Osteocyte (in vitro differentiated cells): Measurements from ENCODE around the gene ROM1. TPM values are rescaled to one million over a fixed set of nuclear protein-coding genes. Genes with fewer than 3 reads are reported as not detected.
A peak's percentile ranks its signal among the peaks of the same experiment; 100 is the strongest.

ENCODE experiments used
- DNase-seq: peaks from one replicate; pipeline ENCODE4 v3.0.0; 2021; ENCODE audit warnings: mixed read lengths; ENCODE audit not compliant: unreplicated experiment; ENCODE audit errors: extremely low spot score
- H3K27ac Mint-ChIP-seq: one replicate; pipeline ENCODE4 v1.8.0; 2021; ENCODE audit warnings: mild to moderate bottlenecking, mixed read lengths; ENCODE audit not compliant: unreplicated experiment
- H3K27me3 Mint-ChIP-seq: one replicate; pipeline ENCODE4 v1.8.0; 2021; ENCODE audit warnings: mixed read lengths; ENCODE audit not compliant: unreplicated experiment
- H3K36me3 Mint-ChIP-seq: one replicate; pipeline ENCODE4 v1.8.0; 2021; ENCODE audit warnings: mixed read lengths; ENCODE audit not compliant: unreplicated experiment
- H3K4me1 Mint-ChIP-seq: one replicate; pipeline ENCODE4 v1.8.0; 2021; ENCODE audit warnings: mixed read lengths; ENCODE audit not compliant: unreplicated experiment
- H3K4me3 Mint-ChIP-seq: one replicate; pipeline ENCODE4 v1.8.0; 2021; ENCODE audit warnings: mild to moderate bottlenecking, moderate library complexity, mixed read lengths; ENCODE audit not compliant: unreplicated experiment
- H3K9me3 Mint-ChIP-seq: one replicate; pipeline ENCODE4 v1.8.0; 2021; ENCODE audit warnings: mixed read lengths; ENCODE audit not compliant: unreplicated experiment
- total RNA-seq: library from RNA; stranded (reverse); gene quantifications from 2 replicates; pipeline ENCODE4 v1.2.1, GENCODE V29; 2021
- TF ChIP-seq, protein P1 (sequence below): fragments of 200-600 bp; sonication (generic); IDR thresholded peaks from 2 replicates; pipeline ENCODE4 v1.5.0; 2021; ENCODE audit warnings: antibody characterized with exemption, mild to moderate bottlenecking, moderate library complexity

ROM1 gene
- total RNA-seq, 1 donor from 2014 or later = 4.4 TPM

DNA sequence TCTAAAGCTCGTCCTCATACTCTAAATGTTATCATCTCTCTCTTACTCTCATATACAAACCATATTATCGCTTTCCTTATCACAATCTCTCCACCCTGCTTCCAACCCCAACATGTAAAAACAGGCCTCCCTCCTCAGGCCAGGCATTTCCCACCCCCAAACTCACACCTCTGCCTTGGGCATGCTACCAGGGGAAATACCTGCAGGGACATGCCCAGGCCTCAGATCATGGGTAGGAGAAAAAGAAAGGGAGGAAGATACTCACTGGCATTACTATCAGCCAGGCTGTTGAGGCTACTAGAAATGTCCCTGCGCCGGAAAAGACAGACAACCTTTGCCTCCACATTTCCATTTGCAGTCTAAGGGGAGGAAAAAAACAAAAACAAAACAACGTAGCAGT is 13.2 kb upstream of the ROM1 start:
- TF ChIP-seq, protein P1, sequence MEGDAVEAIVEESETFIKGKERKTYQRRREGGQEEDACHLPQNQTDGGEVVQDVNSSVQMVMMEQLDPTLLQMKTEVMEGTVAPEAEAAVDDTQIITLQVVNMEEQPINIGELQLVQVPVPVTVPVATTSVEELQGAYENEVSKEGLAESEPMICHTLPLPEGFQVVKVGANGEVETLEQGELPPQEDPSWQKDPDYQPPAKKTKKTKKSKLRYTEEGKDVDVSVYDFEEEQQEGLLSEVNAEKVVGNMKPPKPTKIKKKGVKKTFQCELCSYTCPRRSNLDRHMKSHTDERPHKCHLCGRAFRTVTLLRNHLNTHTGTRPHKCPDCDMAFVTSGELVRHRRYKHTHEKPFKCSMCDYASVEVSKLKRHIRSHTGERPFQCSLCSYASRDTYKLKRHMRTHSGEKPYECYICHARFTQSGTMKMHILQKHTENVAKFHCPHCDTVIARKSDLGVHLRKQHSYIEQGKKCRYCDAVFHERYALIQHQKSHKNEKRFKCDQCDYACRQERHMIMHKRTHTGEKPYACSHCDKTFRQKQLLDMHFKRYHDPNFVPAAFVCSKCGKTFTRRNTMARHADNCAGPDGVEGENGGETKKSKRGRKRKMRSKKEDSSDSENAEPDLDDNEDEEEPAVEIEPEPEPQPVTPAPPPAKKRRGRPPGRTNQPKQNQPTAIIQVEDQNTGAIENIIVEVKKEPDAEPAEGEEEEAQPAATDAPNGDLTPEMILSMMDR = no peak
- peak overlapping the region; percentile 96 for H3K27ac Mint-ChIP-seq
- no peaks in the 10 kb centered on the region for H3K27me3 Mint-ChIP-seq
- H3K4me3 Mint-ChIP-seq = peak overlapping the region; percentile 84
- peaks cover 40% of the 10 kb centered on the region for H3K36me3 Mint-ChIP-seq
- DNase-seq = no peak
- no peaks in the 10 kb centered on the region for H3K9me3 Mint-ChIP-seq
- H3K4me1 Mint-ChIP-seq = peaks cover 32% of the 10 kb centered on the region

DNA sequence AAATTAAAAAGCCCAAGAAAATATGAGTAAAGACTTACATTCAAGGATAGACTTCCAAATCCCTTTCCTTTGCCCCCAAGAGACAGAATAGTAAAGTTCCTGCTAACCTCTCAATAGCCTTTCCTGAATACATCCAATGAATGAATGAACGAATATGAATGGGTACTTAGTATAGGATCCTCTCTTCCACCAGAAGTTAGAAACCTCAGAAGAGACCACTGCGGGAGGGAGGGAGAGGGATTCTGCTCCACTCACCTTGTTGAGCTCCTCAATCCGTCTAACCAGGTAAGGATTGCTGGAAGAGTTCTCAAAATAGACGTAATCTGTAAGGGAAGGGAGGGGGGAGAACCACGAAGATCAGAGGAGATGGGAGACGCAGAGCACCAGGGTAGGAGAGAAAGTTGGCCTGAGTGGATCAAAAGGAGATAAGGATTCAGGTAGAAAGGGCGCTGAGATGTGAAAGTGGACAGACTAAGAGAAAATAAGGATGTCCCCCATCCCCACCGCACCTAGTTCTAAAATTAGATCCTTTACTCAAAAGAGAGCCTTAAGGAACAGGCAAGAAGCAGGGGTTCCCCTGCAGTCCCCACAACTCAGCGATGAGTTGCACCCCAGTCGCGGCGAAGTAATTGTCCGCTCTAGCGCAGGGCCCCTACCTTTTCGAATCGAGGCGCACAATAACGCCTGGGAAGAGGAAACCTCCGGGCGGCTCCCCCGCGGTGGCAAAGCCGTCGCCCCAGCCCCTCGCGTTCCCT is 12.5 kb upstream of the ROM1 start:
- Mint-ChIP-seq H3K27ac (peak overlapping the region; percentile 96), H3K27me3 (no peaks in the 10 kb centered on the region), H3K4me1 (peaks cover 32% of the 10 kb centered on the region), H3K36me3 (peaks cover 38% of the 10 kb centered on the region), H3K4me3 (peak overlapping the region; percentile 84), H3K9me3 (no peaks in the 10 kb centered on the region)
- DNase-seq = no peak
- TF ChIP-seq, protein P1 = no peak

DNA sequence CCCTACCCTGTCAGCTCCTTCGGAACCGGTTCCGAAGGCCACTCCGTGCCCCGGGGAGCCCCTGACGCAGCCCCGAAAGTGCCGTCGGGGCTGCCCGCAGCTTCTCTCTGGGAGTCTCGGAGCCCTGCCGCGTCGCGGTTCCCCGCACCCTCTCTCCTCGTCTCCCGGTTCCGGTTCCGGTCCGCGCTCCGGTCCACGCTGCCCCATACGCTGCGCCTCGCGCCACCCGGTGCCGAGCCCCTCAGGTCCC is 12.0 kb upstream of the ROM1 start:
- Mint-ChIP-seq H3K27ac (peak overlapping the region; percentile 96), H3K36me3 (peaks cover 36% of the 10 kb centered on the region), H3K4me1 (peaks cover 32% of the 10 kb centered on the region), H3K4me3 (peak overlapping the region; percentile 84), H3K27me3 (no peaks in the 10 kb centered on the region), H3K9me3 (no peaks in the 10 kb centered on the region)
- no peak for DNase-seq
- TF ChIP-seq, protein P1 = no peak

DNA sequence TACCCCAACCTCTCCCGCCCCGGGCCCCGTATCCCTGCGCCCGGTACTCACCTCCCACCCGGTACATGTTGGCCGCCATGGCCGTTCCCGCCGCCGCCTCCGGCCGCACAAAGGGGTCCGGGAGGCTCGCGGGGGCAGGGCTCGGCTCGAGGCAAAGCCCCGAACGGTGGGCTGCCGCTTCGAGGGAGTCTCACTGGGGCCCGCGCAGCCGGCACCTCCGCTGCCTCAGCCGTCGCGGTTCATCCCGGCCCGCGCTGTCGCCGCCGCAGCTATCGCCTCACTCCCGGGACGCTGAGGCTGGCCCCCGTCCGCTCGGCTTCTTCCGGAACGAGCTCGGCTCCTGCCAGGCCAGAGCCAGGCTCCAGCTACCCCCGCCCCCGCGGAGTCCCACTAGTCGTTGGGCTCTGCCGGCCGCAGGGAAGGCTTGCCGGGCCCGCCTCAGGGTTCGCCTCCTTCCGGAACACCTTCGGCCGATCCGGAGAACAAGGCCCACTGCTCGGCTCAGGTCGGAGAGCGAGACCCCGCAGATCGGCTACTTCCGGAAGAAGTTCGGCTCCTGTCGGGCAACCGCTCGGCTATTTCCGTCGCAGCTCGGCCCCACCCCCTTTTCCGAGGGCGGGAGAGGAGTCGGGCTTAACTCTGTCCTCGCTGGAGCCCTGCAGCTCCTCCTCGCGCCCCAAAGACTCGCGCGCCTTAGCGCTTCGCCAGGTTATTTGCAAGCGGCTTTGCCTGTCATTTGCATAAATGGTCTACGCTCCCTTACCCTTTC is 11.5 kb upstream of the ROM1 start, which contains the start of gene MTA2:
Gene MTA2 (minus strand): TSS at position 494 of the 769 bp plus-strand sequence. CDS start 415 bp downstream, at position 79.
- H3K4me1 Mint-ChIP-seq = peaks cover 32% of the 10 kb centered on the region
- TF ChIP-seq, protein P1 = no peak
- H3K9me3 Mint-ChIP-seq = no peaks in the 10 kb centered on the region
- H3K36me3 Mint-ChIP-seq = peaks cover 34% of the 10 kb centered on the region
- H3K4me3 Mint-ChIP-seq = peak within 1 kb of the TSS; percentile 84
- peak within 1 kb of the TSS; percentile 96 for H3K27ac Mint-ChIP-seq
- DNase-seq = peak; percentile 100
- H3K27me3 Mint-ChIP-seq = no peaks in the 10 kb centered on the region
